ENCODE data around the gene EIF5B.

The EIF5B gene

GRCh38 chr2:99414566-99414965 lies 77.4 kb downstream of the EIF5B start:
- DNase-seq (ENCODE audit: low read depth): no peak

- DNase-seq (ENCODE audit: low read depth): no peak
Observed at GRCh38 chr2:99417396-99417795, 80.2 kb downstream of the EIF5B start.

GRCh38 chr2:99420031-99420430 lies 82.8 kb downstream of the EIF5B start:
- DNase-seq (ENCODE audit: low read depth): peak; percentile 50

GRCh38 chr2:99420751-99421299 lies 83.6 kb downstream of the EIF5B start:
- DNase-seq (ENCODE audit: low read depth): peak; percentile 66

- DNase-seq (ENCODE audit: low read depth): peak; percentile 72
Observed at GRCh38 chr2:99421469-99421868, 84.3 kb downstream of the EIF5B start.

- no peak for DNase-seq (ENCODE audit: low read depth)
Observed at GRCh38 chr2:99422599-99422998, 85.4 kb downstream of the EIF5B start.

- no peak for DNase-seq (ENCODE audit: low read depth)
Observed at GRCh38 chr2:99424371-99424770, 87.2 kb downstream of the EIF5B start.

- DNase-seq (ENCODE audit: low read depth): peak; percentile 94
Observed at GRCh38 chr2:99425022-99425421, 87.8 kb downstream of the EIF5B start.

GRCh38 chr2:99430614-99431291 lies 93.6 kb downstream of the EIF5B start:
- peak; percentile 65 for DNase-seq (ENCODE audit: low read depth)

GRCh38 chr2:99431587-99432275 lies 94.5 kb downstream of the EIF5B start:
- DNase-seq (ENCODE audit: low read depth): no peak

GRCh38 chr2:99433340-99433739 lies 96.2 kb downstream of the EIF5B start:
- DNase-seq (ENCODE audit: low read depth): no peak

GRCh38 chr2:99436874-99437273 lies 99.7 kb downstream of the EIF5B start:
- no peak for DNase-seq (ENCODE audit: low read depth)

- no peak for DNase-seq (ENCODE audit: low read depth)
Observed at GRCh38 chr2:99439971-99440505, 102.8 kb downstream of the EIF5B start.

GRCh38 chr2:99442837-99443236 lies 105.6 kb downstream of the EIF5B start:
- peak; percentile 38 for DNase-seq (ENCODE audit: low read depth)

GRCh38 chr2:99444222-99444621 lies 107.0 kb downstream of the EIF5B start:
- DNase-seq (ENCODE audit: low read depth): no peak

GRCh38 chr2:99445065-99445464 lies 107.9 kb downstream of the EIF5B start:
- peak; percentile 25 for DNase-seq (ENCODE audit: low read depth)

GRCh38 chr2:99448556-99448955 lies 111.4 kb downstream of the EIF5B start:
- DNase-seq (ENCODE audit: low read depth): peak; percentile 68

- DNase-seq (ENCODE audit: low read depth): no peak
Observed at GRCh38 chr2:99450199-99450598, 113.0 kb downstream of the EIF5B start.

Data from iris pigment epithelial cell (primary cell).